ENCODE measurements around the gene DENND4C. TPM values are rescaled to one million over a fixed set of nuclear protein-coding genes. Genes with fewer than 3 reads are reported as not detected.
"Not testable (repeated sequence)": the region's sequence is repeated elsewhere in the genome, so short reads cannot be mapped to it uniquely, and the experiment has no call there.

The DENND4C gene
- total RNA-seq, 2 donors from 2014 or later = 31.8 to 36.5 TPM

DNA sequence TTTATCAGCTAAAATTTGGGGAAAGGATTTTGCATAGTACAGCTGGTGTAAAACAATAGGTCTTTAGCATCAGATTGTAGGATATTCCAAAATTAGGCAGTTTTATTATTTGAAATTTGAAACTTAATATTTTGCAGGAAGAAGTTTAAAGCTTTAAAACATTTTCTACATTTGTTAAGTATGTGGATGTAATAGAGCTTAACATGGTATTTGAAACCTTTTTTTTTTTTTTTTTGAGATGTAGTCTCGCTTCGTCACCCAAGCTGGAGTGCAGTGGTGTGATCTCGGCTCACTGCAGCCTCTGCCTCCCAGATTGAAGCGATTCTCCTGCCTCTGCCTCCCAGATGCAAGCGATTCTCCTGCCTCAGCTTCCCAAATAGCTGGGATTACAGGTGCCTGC lies 2.9 kb downstream of the DENND4C start:
- Mint-ChIP-seq H3K36me3 (no peaks in the 10 kb centered on the region), H3K27me3 (no peaks in the 10 kb centered on the region), H3K9me3 (no peaks in the 10 kb centered on the region), H3K27ac (peak overlapping the region in 1 of 2 donors; percentile 65), H3K4me3 (no peak overlapping the region), H3K4me1 (ENCODE audit: low read depth in 2 of 2) (peaks cover 18 to 21% of the 10 kb centered on the region in 2 donors)
- ATAC-seq (no peak), DNase-seq (ENCODE audit: low spot score) (no peak)

GRCh38 chr9:19239955-19240354 lies 9.5 kb downstream of the DENND4C start:
- Mint-ChIP-seq H3K36me3 (no peaks in the 10 kb centered on the region), H3K4me3 (no peak overlapping the region), H3K9me3 (no peaks in the 10 kb centered on the region), H3K4me1 (ENCODE audit: low read depth in 2 of 2) (peaks cover 32% of the 10 kb centered on the region in 2 donors), H3K27ac (peak overlapping the region in 1 of 2 donors; percentile 49), H3K27me3 (no peaks in the 10 kb centered on the region)
- DNase-seq (ENCODE audit: low spot score) (no peak), ATAC-seq (no peak)

DNA sequence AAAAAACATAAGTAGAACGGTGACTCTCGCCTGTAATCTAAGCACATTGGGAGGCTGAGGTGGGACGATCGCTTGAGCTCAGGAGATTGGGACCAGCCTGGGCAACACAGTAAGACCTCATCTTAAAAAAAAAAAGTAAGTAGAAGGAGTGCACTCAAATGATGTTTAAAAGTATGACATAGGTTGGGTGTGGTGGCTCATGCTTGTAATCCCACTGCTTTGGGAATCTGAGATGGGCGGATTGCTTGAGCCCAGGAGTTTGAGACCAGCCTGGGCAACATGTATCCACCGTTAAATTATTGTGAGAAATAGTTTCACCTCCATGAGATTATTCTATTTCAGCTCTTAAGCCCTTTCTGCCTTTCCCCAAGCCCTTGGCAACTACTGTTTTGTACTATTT lies 11.2 kb downstream of the DENND4C start:
- Mint-ChIP-seq H3K36me3 (no peaks in the 10 kb centered on the region), H3K27ac (no peak overlapping the region), H3K27me3 (no peaks in the 10 kb centered on the region), H3K4me3 (no peak overlapping the region), H3K9me3 (no peaks in the 10 kb centered on the region), H3K4me1 (ENCODE audit: low read depth in 2 of 2) (peaks cover 32% of the 10 kb centered on the region in 2 donors)
- DNase-seq (ENCODE audit: low spot score) (no peak), ATAC-seq (no peak)

DNA sequence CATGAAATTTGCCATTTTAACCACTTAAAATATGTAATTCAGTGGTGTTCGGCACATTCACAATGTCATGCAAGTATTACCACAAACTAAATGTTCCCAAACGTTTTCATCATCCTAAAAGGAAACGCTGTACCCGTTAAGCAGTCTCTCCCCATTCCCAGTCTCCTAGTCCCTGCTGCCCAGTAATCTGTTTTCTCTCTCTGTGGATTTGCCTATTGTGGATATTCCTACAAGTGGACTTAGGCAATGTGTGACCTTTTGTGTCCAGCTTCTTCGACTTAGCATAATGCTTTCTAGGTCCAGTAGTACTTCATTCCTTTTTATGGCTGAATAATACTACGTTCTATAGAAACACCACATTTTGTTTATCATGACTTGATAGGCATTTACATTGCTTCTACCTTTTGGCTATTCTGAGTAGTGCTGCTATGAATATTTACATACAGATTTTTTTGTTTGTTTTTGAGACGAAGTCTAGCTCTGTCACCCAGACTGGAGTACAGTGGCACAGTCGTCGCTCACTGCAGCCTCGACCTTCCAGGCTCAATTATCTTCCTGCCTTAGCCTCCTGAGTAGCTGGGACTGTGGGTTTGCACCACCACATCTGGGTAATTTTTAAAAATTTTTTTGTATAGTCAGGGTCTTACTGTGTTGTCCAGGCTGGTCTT lies 13.0 kb downstream of the DENND4C start:
- H3K4me1 Mint-ChIP-seq (ENCODE audit: low read depth in 2 of 2) = peaks cover 43 to 47% of the 10 kb centered on the region in 2 donors
- no peak for DNase-seq (ENCODE audit: low spot score)
- H3K4me3 Mint-ChIP-seq = no peak overlapping the region
- no peaks in the 10 kb centered on the region for H3K9me3 Mint-ChIP-seq
- no peaks in the 10 kb centered on the region for H3K27me3 Mint-ChIP-seq
- peak overlapping the region in 1 of 2 donors; percentile 20 for H3K27ac Mint-ChIP-seq
- no peaks in the 10 kb centered on the region for H3K36me3 Mint-ChIP-seq
- ATAC-seq = no peak

GRCh38 chr9:19246891-19247290 lies 16.4 kb downstream of the DENND4C start:
- Mint-ChIP-seq H3K27ac (no peak overlapping the region), H3K9me3 (no peaks in the 10 kb centered on the region), H3K4me1 (ENCODE audit: low read depth in 2 of 2) (peaks cover 41 to 46% of the 10 kb centered on the region in 2 donors), H3K27me3 (no peaks in the 10 kb centered on the region), H3K4me3 (no peak overlapping the region), H3K36me3 (no peaks in the 10 kb centered on the region)
- DNase-seq (ENCODE audit: low spot score) = no peak
- no peak for ATAC-seq

DNA sequence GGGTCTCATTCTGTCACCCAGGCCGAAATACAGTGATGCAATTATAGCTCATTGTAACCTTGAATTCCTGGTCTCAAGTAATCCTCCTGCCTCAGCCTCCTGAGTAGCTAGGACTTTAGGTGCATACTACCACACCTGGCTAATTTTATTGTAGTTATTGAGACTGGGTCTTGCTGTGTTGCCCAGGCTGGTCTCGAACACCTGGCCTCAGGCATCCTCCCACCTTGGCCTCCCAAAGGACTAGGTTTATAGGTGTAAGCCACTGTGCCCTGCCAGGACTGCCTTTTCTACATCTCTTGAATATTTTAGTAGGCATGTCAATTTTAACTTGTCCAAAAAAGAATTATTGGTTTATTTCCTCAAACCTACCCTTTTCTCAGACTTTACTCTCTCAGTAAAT lies 16.9 kb downstream of the DENND4C start:
- H3K27ac Mint-ChIP-seq = peak overlapping the region in 1 of 2 donors; percentile 6
- H3K4me1 Mint-ChIP-seq (ENCODE audit: low read depth in 2 of 2) = peaks cover 46 to 51% of the 10 kb centered on the region in 2 donors
- no peaks in the 10 kb centered on the region for H3K36me3 Mint-ChIP-seq
- DNase-seq (ENCODE audit: low spot score) (no peak), ATAC-seq (no peak)
- no peaks in the 10 kb centered on the region for H3K9me3 Mint-ChIP-seq
- H3K27me3 Mint-ChIP-seq = no peaks in the 10 kb centered on the region
- H3K4me3 Mint-ChIP-seq = no peak overlapping the region

DNA sequence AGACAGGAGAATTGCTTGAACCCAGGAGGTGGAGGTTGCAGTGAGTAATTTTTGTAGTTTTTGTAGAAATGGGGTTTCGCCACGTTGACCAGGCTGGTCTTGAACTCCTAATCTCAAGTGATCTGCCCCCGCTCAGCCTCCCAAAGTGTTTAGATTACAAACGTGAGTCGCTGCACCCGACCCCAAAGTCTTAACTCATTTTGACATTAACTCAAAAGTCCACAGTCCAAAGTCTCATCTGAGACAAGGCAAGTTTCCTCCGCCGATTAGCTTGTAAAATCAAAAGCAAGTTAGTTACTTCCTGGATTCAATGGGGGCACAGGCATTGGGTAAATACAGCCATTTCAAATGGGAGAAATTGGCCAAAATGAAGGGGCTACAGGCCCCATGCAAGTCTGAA lies 19.9 kb downstream of the DENND4C start:
- H3K27ac Mint-ChIP-seq; H3K9me3 Mint-ChIP-seq; ATAC-seq; H3K36me3 Mint-ChIP-seq; H3K4me3 Mint-ChIP-seq; DNase-seq (ENCODE audit: low spot score); H3K27me3 Mint-ChIP-seq: not testable (repeated sequence)
- peaks cover 45 to 51% of the 10 kb centered on the region in 2 donors for H3K4me1 Mint-ChIP-seq (ENCODE audit: low read depth in 2 of 2)

DNA sequence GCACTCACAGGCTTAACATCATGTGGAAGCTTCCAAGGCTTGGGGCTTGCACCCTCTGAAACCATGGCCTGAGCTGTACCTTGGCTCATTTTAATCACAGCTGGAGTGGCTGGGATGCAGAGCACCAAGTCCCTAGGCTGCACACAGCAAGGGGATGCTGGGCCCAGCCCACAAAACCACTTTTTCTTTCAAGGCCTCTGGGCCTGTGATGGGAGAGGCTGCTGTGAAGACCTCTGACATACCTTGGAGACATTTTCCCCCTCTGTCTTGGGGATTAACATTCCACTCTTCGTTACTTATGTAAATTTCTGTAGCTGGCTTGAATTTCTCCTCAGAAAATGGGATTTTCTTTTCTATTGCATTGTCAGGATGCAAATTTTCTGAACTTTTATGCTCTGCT lies 20.7 kb downstream of the DENND4C start:
- H3K9me3 Mint-ChIP-seq; ATAC-seq; H3K4me3 Mint-ChIP-seq; H3K27me3 Mint-ChIP-seq; H3K36me3 Mint-ChIP-seq; DNase-seq (ENCODE audit: low spot score): not testable (repeated sequence)
- H3K27ac Mint-ChIP-seq = peak overlapping the region in 1 of 2 donors; percentile 10
- peaks cover 39 to 45% of the 10 kb centered on the region in 2 donors for H3K4me1 Mint-ChIP-seq (ENCODE audit: low read depth in 2 of 2)

GRCh38 chr9:19251622-19252021 lies 21.1 kb downstream of the DENND4C start:
- not testable (repeated sequence) for H3K36me3 Mint-ChIP-seq; DNase-seq (ENCODE audit: low spot score); H3K27me3 Mint-ChIP-seq; H3K4me3 Mint-ChIP-seq; ATAC-seq; H3K9me3 Mint-ChIP-seq
- Mint-ChIP-seq H3K27ac (peak overlapping the region in 1 of 2 donors; percentile 10), H3K4me1 (ENCODE audit: low read depth in 2 of 2) (peaks cover 38 to 45% of the 10 kb centered on the region in 2 donors)

DNA sequence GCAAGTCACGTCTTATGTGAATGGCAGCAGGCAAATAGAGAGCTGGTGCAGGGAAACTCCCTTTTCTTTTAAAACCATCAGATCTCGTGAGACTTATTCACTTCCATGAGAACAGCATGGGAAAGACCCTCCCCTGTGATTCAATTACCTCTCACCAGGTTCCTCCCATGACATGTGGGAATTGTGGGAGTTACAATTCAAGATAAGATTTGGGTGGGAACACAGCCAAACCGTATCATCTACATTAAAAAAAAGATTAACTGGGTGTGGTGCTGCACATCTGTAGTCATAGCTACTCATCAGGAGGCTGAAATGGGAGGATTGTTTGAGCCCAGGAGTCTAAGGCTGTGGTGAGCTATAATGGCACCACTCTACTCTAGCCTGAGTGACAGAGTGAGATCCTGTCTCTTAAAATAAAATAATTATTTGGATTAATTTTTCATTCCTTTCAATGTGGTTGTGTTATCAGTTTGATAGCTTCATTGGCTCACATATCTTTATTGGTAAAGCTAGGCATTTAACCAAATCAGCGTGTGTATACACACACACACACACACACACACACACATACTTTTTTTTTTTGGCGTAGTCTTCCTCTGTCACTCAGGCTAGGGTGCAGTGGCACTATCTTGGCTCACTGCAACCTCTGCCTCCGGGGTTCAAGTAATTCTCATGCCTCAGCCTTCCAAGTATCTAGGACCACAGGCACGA lies 21.8 kb downstream of the DENND4C start:
- peak overlapping the region; percentile 10 to 35 for H3K27ac Mint-ChIP-seq
- no peak for DNase-seq (ENCODE audit: low spot score)
- H3K9me3 Mint-ChIP-seq = no peaks in the 10 kb centered on the region
- H3K27me3 Mint-ChIP-seq = no peaks in the 10 kb centered on the region
- ATAC-seq = no peak
- H3K4me3 Mint-ChIP-seq = no peak overlapping the region
- peaks cover 34 to 38% of the 10 kb centered on the region in 2 donors for H3K4me1 Mint-ChIP-seq (ENCODE audit: low read depth in 2 of 2)
- H3K36me3 Mint-ChIP-seq = no peaks in the 10 kb centered on the region

GRCh38 chr9:19252885-19253219 lies 22.4 kb downstream of the DENND4C start:
- H3K4me3 Mint-ChIP-seq = no peak overlapping the region
- peak overlapping the region in 1 of 2 donors; percentile 35 for H3K27ac Mint-ChIP-seq
- peaks cover 34 to 35% of the 10 kb centered on the region in 2 donors for H3K4me1 Mint-ChIP-seq (ENCODE audit: low read depth in 2 of 2)
- DNase-seq (ENCODE audit: low spot score) (no peak), ATAC-seq (no peak)
- no peaks in the 10 kb centered on the region for H3K9me3 Mint-ChIP-seq
- H3K36me3 Mint-ChIP-seq = no peaks in the 10 kb centered on the region
- H3K27me3 Mint-ChIP-seq = no peaks in the 10 kb centered on the region

DNA sequence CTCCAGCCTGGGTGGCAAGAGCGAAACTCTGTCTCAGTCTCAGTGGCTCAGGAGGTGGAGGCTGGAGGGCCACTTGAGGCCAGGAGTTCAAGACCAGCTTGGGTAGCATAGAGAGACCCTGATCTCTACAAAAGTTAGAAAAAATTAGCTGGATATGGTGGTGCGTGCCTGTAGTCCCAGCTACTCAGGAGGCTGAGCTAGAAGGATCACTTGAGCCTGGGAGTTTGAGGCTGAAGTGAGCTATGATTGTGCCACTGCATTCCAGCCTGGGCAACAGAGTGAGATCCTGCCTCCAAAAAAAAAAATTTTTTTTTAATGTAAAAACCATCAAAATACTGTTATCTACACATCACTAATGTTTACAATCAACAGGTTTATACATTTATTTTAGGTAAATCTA lies 24.6 kb downstream of the DENND4C start:
- Mint-ChIP-seq H3K36me3 (no peaks in the 10 kb centered on the region), H3K4me1 (ENCODE audit: low read depth in 2 of 2) (peaks cover 34 to 36% of the 10 kb centered on the region in 2 donors), H3K27ac (no peak overlapping the region)

GRCh38 chr9:19255821-19256220 lies 25.3 kb downstream of the DENND4C start:
- ATAC-seq (no peak), DNase-seq (ENCODE audit: low spot score) (no peak)
- Mint-ChIP-seq H3K36me3 (no peaks in the 10 kb centered on the region), H3K4me1 (ENCODE audit: low read depth in 2 of 2) (peaks cover 35 to 38% of the 10 kb centered on the region in 2 donors), H3K27ac (no peak overlapping the region), H3K27me3 (no peaks in the 10 kb centered on the region), H3K4me3 (no peak overlapping the region), H3K9me3 (no peaks in the 10 kb centered on the region)

More for the DNA sequence above, 24.6 kb downstream of the DENND4C start:
- ATAC-seq (no peak), DNase-seq (ENCODE audit: low spot score) (no peak)
- Mint-ChIP-seq H3K27me3 (no peaks in the 10 kb centered on the region), H3K9me3 (no peaks in the 10 kb centered on the region), H3K4me3 (no peak overlapping the region)

- DNase-seq (ENCODE audit: low spot score); H3K27me3 Mint-ChIP-seq; H3K4me3 Mint-ChIP-seq; H3K36me3 Mint-ChIP-seq; ATAC-seq; H3K9me3 Mint-ChIP-seq: not testable (repeated sequence)
- H3K4me1 Mint-ChIP-seq (ENCODE audit: low read depth in 2 of 2) = peaks cover 36 to 37% of the 10 kb centered on the region in 2 donors
- H3K27ac Mint-ChIP-seq = peak overlapping the region in 1 of 2 donors; percentile 47
Measured at GRCh38 chr9:19259665-19260255, 29.3 kb downstream of the DENND4C start.

Measured in natural killer cell treated with Interleukin-12 subunit alpha and Interleukin-12 subunit beta and Interleukin-15 and Interleukin-18, amount 100 ng/mL, for 72 hours (primary cell).